Measurements from ENCODE around the gene NTMT1.
A peak's percentile ranks its signal among the peaks of the same experiment; 100 is the strongest.

NTMT1 gene

GRCh38 chr9:129644365-129644764 is 18.4 kb downstream of the NTMT1 start:
- Histone ChIP-seq H3K4me2 (ENCODE audit: low read length) (no peak overlapping the region), H2AK5ac (ENCODE audit: low read length) (no peak overlapping the region), H3K27ac (ENCODE audit: low read depth, low read length) (no peak overlapping the region), H3K79me2 (ENCODE audit: control insufficient read depth, insufficient read depth, low read length) (peaks cover 13% of the 10 kb centered on the region), H2BK120ac (ENCODE audit: low read depth, low read length) (no peak overlapping the region), H3K79me1 (ENCODE audit: low read length) (peaks cover 13% of the 10 kb centered on the region), H3K18ac (ENCODE audit: low read length) (no peak overlapping the region), H3K36me3 (ENCODE audit: control insufficient read depth, insufficient read depth, low read length) (no peaks in the 10 kb centered on the region), H3K4me1 (ENCODE audit: control insufficient read depth, low read depth, low read length) (peaks cover 3% of the 10 kb centered on the region), H3K4ac (ENCODE audit: low read depth, low read length) (no peak overlapping the region), H3K23ac (ENCODE audit: low read length) (no peak overlapping the region), H2BK15ac (replicated peaks; ENCODE audit: low read depth) (no peak overlapping the region), H3K27me3 (ENCODE audit: insufficient read depth, low read length, poor library complexity) (no peaks in the 10 kb centered on the region), H4K8ac (ENCODE audit: low read depth, low read length) (no peak overlapping the region), H3K9ac (ENCODE audit: low read length) (no peak overlapping the region), H3K4me3 (ENCODE audit: low read length) (no peak overlapping the region), H4K5ac (ENCODE audit: low read length) (no peak overlapping the region), H3K56ac (ENCODE audit: low read length) (no peak overlapping the region), H2BK5ac (ENCODE audit: low read length) (no peak overlapping the region)
- WGBS (ENCODE audit: extremely low coverage, insufficient coverage, low lambda C conversion rate): no CpG with 5 or more reads among the region's 11 CpGs
- no peak for DNase-seq

GRCh38 chr9:129644902-129645301 is 18.9 kb downstream of the NTMT1 start:
- Histone ChIP-seq H2BK5ac (ENCODE audit: low read length) (no peak overlapping the region), H3K36me3 (ENCODE audit: control insufficient read depth, insufficient read depth, low read length) (no peaks in the 10 kb centered on the region), H4K8ac (ENCODE audit: low read depth, low read length) (no peak overlapping the region), H3K4me2 (ENCODE audit: low read length) (no peak overlapping the region), H2BK120ac (ENCODE audit: low read depth, low read length) (no peak overlapping the region), H3K23ac (ENCODE audit: low read length) (no peak overlapping the region), H3K4ac (ENCODE audit: low read depth, low read length) (no peak overlapping the region), H3K9ac (ENCODE audit: low read length) (no peak overlapping the region), H2AK5ac (ENCODE audit: low read length) (no peak overlapping the region), H3K27ac (ENCODE audit: low read depth, low read length) (no peak overlapping the region), H3K4me1 (ENCODE audit: control insufficient read depth, low read depth, low read length) (peaks cover 3% of the 10 kb centered on the region), H3K18ac (ENCODE audit: low read length) (no peak overlapping the region), H3K79me1 (ENCODE audit: low read length) (peaks cover 13% of the 10 kb centered on the region), H3K4me3 (ENCODE audit: low read length) (no peak overlapping the region), H4K5ac (ENCODE audit: low read length) (no peak overlapping the region), H3K79me2 (ENCODE audit: control insufficient read depth, insufficient read depth, low read length) (peaks cover 13% of the 10 kb centered on the region), H3K27me3 (ENCODE audit: insufficient read depth, low read length, poor library complexity) (no peaks in the 10 kb centered on the region), H3K56ac (ENCODE audit: low read length) (no peak overlapping the region), H2BK15ac (replicated peaks; ENCODE audit: low read depth) (no peak overlapping the region)
- no CpG with 5 or more reads among the region's 17 CpGs for WGBS (ENCODE audit: extremely low coverage, insufficient coverage, low lambda C conversion rate)
- no peak for DNase-seq

GRCh38 chr9:129646252-129646651 is 20.3 kb downstream of the NTMT1 start:
- Histone ChIP-seq H2AK5ac (ENCODE audit: low read length) (no peak overlapping the region), H3K18ac (ENCODE audit: low read length) (no peak overlapping the region), H4K8ac (ENCODE audit: low read depth, low read length) (no peak overlapping the region), H2BK15ac (replicated peaks; ENCODE audit: low read depth) (no peak overlapping the region), H3K4me1 (ENCODE audit: control insufficient read depth, low read depth, low read length) (peaks cover under 1% of the 10 kb centered on the region), H3K23ac (ENCODE audit: low read length) (no peak overlapping the region), H3K4me2 (ENCODE audit: low read length) (no peak overlapping the region), H3K27ac (ENCODE audit: low read depth, low read length) (no peak overlapping the region), H2BK120ac (ENCODE audit: low read depth, low read length) (no peak overlapping the region), H3K27me3 (ENCODE audit: insufficient read depth, low read length, poor library complexity) (no peaks in the 10 kb centered on the region), H3K4ac (ENCODE audit: low read depth, low read length) (no peak overlapping the region), H4K5ac (ENCODE audit: low read length) (no peak overlapping the region), H3K79me1 (ENCODE audit: low read length) (peaks cover 4% of the 10 kb centered on the region), H3K56ac (ENCODE audit: low read length) (no peak overlapping the region), H3K36me3 (ENCODE audit: control insufficient read depth, insufficient read depth, low read length) (no peaks in the 10 kb centered on the region), H3K9ac (ENCODE audit: low read length) (no peak overlapping the region), H3K4me3 (ENCODE audit: low read length) (no peak overlapping the region), H3K79me2 (ENCODE audit: control insufficient read depth, insufficient read depth, low read length) (peaks cover 4% of the 10 kb centered on the region), H2BK5ac (ENCODE audit: low read length) (no peak overlapping the region)
- no peak for DNase-seq
- no CpG with 5 or more reads among the region's 12 CpGs for WGBS (ENCODE audit: extremely low coverage, insufficient coverage, low lambda C conversion rate)

GRCh38 chr9:129646654-129647053 is 20.7 kb downstream of the NTMT1 start:
- Histone ChIP-seq H2AK5ac (ENCODE audit: low read length) (no peak overlapping the region), H3K27me3 (ENCODE audit: insufficient read depth, low read length, poor library complexity) (no peaks in the 10 kb centered on the region), H3K27ac (ENCODE audit: low read depth, low read length) (no peak overlapping the region), H3K79me1 (ENCODE audit: low read length) (peaks cover under 1% of the 10 kb centered on the region), H3K18ac (ENCODE audit: low read length) (no peak overlapping the region), H4K5ac (ENCODE audit: low read length) (no peak overlapping the region), H3K79me2 (ENCODE audit: control insufficient read depth, insufficient read depth, low read length) (peaks cover under 1% of the 10 kb centered on the region), H3K36me3 (ENCODE audit: control insufficient read depth, insufficient read depth, low read length) (no peaks in the 10 kb centered on the region), H3K23ac (ENCODE audit: low read length) (no peak overlapping the region), H3K4me2 (ENCODE audit: low read length) (no peak overlapping the region), H2BK5ac (ENCODE audit: low read length) (no peak overlapping the region), H2BK120ac (ENCODE audit: low read depth, low read length) (no peak overlapping the region), H3K9ac (ENCODE audit: low read length) (no peak overlapping the region), H2BK15ac (replicated peaks; ENCODE audit: low read depth) (no peak overlapping the region), H3K4ac (ENCODE audit: low read depth, low read length) (no peak overlapping the region), H4K8ac (ENCODE audit: low read depth, low read length) (no peak overlapping the region), H3K4me3 (ENCODE audit: low read length) (no peak overlapping the region), H3K56ac (ENCODE audit: low read length) (no peak overlapping the region), H3K4me1 (ENCODE audit: control insufficient read depth, low read depth, low read length) (no peaks in the 10 kb centered on the region)
- DNase-seq: no peak
- no CpG with 5 or more reads among the region's 7 CpGs for WGBS (ENCODE audit: extremely low coverage, insufficient coverage, low lambda C conversion rate)

- Histone ChIP-seq H3K9ac (ENCODE audit: low read length) (no peak overlapping the region), H3K18ac (ENCODE audit: low read length) (no peak overlapping the region), H3K36me3 (ENCODE audit: control insufficient read depth, insufficient read depth, low read length) (no peaks in the 10 kb centered on the region), H4K8ac (ENCODE audit: low read depth, low read length) (no peak overlapping the region), H3K27ac (ENCODE audit: low read depth, low read length) (no peak overlapping the region), H2BK5ac (ENCODE audit: low read length) (no peak overlapping the region), H2BK15ac (replicated peaks; ENCODE audit: low read depth) (no peak overlapping the region), H3K79me2 (ENCODE audit: control insufficient read depth, insufficient read depth, low read length) (no peaks in the 10 kb centered on the region), H3K79me1 (ENCODE audit: low read length) (no peaks in the 10 kb centered on the region), H2BK120ac (ENCODE audit: low read depth, low read length) (no peak overlapping the region), H3K4me2 (ENCODE audit: low read length) (no peak overlapping the region), H3K4ac (ENCODE audit: low read depth, low read length) (no peak overlapping the region), H4K5ac (ENCODE audit: low read length) (no peak overlapping the region), H3K56ac (ENCODE audit: low read length) (no peak overlapping the region), H3K23ac (ENCODE audit: low read length) (no peak overlapping the region), H3K4me1 (ENCODE audit: control insufficient read depth, low read depth, low read length) (no peaks in the 10 kb centered on the region), H2AK5ac (ENCODE audit: low read length) (no peak overlapping the region), H3K4me3 (ENCODE audit: low read length) (no peak overlapping the region), H3K27me3 (ENCODE audit: insufficient read depth, low read length, poor library complexity) (no peaks in the 10 kb centered on the region)
- WGBS (ENCODE audit: extremely low coverage, insufficient coverage, low lambda C conversion rate): 100% methylated on average over 8 of the region's 10 CpGs
- no peak for DNase-seq
Measured at GRCh38 chr9:129647635-129648034, 21.7 kb downstream of the NTMT1 start.

GRCh38 chr9:129648092-129648763 is 22.3 kb downstream of the NTMT1 start:
- Histone ChIP-seq H2BK5ac (ENCODE audit: low read length) (no peak overlapping the region), H3K79me2 (ENCODE audit: control insufficient read depth, insufficient read depth, low read length) (no peaks in the 10 kb centered on the region), H2BK120ac (ENCODE audit: low read depth, low read length) (no peak overlapping the region), H3K4ac (ENCODE audit: low read depth, low read length) (no peak overlapping the region), H2AK5ac (ENCODE audit: low read length) (no peak overlapping the region), H2BK15ac (replicated peaks; ENCODE audit: low read depth) (no peak overlapping the region), H3K4me1 (ENCODE audit: control insufficient read depth, low read depth, low read length) (no peaks in the 10 kb centered on the region), H3K18ac (ENCODE audit: low read length) (no peak overlapping the region), H3K4me3 (ENCODE audit: low read length) (no peak overlapping the region), H3K27me3 (ENCODE audit: insufficient read depth, low read length, poor library complexity) (no peaks in the 10 kb centered on the region), H3K27ac (ENCODE audit: low read depth, low read length) (no peak overlapping the region), H3K4me2 (ENCODE audit: low read length) (no peak overlapping the region), H4K5ac (ENCODE audit: low read length) (no peak overlapping the region), H3K79me1 (ENCODE audit: low read length) (no peaks in the 10 kb centered on the region), H3K9ac (ENCODE audit: low read length) (no peak overlapping the region), H3K36me3 (ENCODE audit: control insufficient read depth, insufficient read depth, low read length) (no peaks in the 10 kb centered on the region), H4K8ac (ENCODE audit: low read depth, low read length) (no peak overlapping the region), H3K56ac (ENCODE audit: low read length) (peak overlapping the region; percentile 25), H3K23ac (ENCODE audit: low read length) (no peak overlapping the region)
- 96% methylated on average over 4 of the region's 16 CpGs for WGBS (ENCODE audit: extremely low coverage, insufficient coverage, low lambda C conversion rate)
- DNase-seq: no peak

Measured in mesendoderm (in vitro differentiated cells).